SKM-1 (cell line): ENCODE data around the gene WNT8A.

Source experiments
- DNase-seq: peaks from one replicate; lab custom pipeline; 2025; ENCODE audit not compliant: unreplicated experiment; lab: John Stamatoyannopoulos, UW

The WNT8A gene

DNA sequence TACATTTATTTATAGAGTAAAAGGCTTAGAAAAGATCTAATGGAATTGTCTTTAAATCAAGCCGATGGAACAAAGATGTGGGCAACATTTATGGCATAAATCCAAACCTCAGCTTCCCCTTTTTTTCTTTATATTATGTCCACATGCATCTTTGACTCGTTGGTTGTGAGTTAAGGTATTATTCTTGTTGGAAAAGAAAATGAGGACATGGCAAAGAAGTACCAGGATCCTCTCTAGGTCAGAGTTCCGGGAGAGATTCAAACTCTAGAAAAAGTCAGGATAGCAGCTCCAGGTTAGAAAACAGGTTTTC lies 55.9 kb downstream of the WNT8A start:
- no peak for DNase-seq

DNA sequence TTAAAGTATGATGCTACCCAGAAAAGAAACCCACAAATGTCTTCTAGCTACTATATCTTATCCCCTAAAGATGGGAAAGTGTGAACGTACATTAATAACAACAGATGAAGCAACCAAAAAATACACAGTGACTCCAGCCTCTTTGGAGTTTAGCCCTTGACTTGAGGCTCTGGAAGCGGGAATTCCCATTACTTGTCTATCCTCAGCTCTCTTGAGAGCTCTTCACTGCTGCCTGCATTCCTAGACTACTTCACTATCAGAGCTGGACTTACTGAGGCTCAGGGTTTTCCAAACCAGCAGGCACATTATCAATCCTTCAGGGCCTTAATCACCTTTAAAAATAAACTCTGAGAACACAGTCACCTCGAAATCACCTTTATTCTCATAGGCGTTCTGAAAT lies 56.4 kb downstream of the WNT8A start:
- DNase-seq: no peak
